A549 (cell line): ENCODE measurements around the gene SLC27A2. TPM values are rescaled to one million over a fixed set of nuclear protein-coding genes. Genes with fewer than 3 reads are reported as not detected.
"Not testable (repeated sequence)": the region's sequence is repeated elsewhere in the genome, so short reads cannot be mapped to it uniquely, and the experiment has no call there.

Source experiments
- ATAC-seq, 2 experiments: fragments of 200-7000 bp in 1 of 2; fragments of >200 bp in 1 of 2; cut with Nextera tagmentation in 1 of 2; cut with Tn5 transposase in 1 of 2; 3 replicates each; pipeline versions ENCODE4 v1.8.0 to v1.9.1; 2018 to 2020; ENCODE audit warnings: mild to moderate bottlenecking in 1 of 2, moderate library complexity in 1 of 2
- CTCF ChIA-PET: fragments of 300-600 bp; sonication (Branson Sonifier 250); formaldehyde crosslinking; extraction: SDS; loops from one replicate; lab custom pipeline; 2021; ENCODE audit warnings: antibody characterized with exemption, inconsistent platforms; lab: Yijun Ruan, JAX
- POLR2A ChIA-PET: fragments of 350-600 bp; formaldehyde crosslinking; extraction: SDS; loops from one replicate; lab custom pipeline; 2021; ENCODE audit warnings: antibody characterized with exemption, inconsistent platforms; lab: Yijun Ruan, JAX
- DNase-seq, 2 experiments: peaks; one replicate each; pipeline versions ENCODE4 v3.0.0 to v3.0.0-alpha.2; 2011 to 2016; ENCODE audit warnings: low read depth in 1 of 2, low spot score in 1 of 2
- FAIRE-seq: peaks from 2 replicates; lab custom pipeline; 2011; peaks lifted over from hg19 to GRCh38; lab: Jason Lieb, UNC
- H3K27ac ChIP-seq, 2 experiments: fragments of >200 bp; sonication (Bioruptor Twin); formaldehyde crosslinking; 3 replicates each; pipeline ENCODE4 v1.5.1; 2016 to 2017
- H3K4me1 ChIP-seq: fragments of >200 bp; sonication (Bioruptor Twin); formaldehyde crosslinking; 3 replicates; pipeline ENCODE4 v1.6.1; 2016
- H3K4me2 ChIP-seq: fragments of >200 bp; sonication (Bioruptor Twin); formaldehyde crosslinking; 3 replicates; pipeline ENCODE4 v1.6.1; 2016
- H3K4me3 ChIP-seq: fragments of >200 bp; sonication (Bioruptor Twin); formaldehyde crosslinking; 3 replicates; pipeline ENCODE4 v1.5.1; 2016
- H3K9me3 ChIP-seq: fragments of >200 bp; sonication (Bioruptor Twin); formaldehyde crosslinking; 3 replicates; pipeline ENCODE4 v1.6.1; 2016
- CBX2 ChIP-seq: fragments of 200-600 bp; sonication (generic); IDR thresholded peaks from 2 replicates; pipeline ENCODE4 v1.6.1; 2016; ENCODE audit warnings: low read depth, mild to moderate bottlenecking, borderline replicate concordance
- FOSB ChIP-seq: fragments of 250-450 bp; sonication (Bioruptor Pico); IDR thresholded peaks from 2 replicates; pipeline ENCODE4 v1.5.0; 2020; ENCODE audit warnings: mild to moderate bottlenecking, moderate library complexity
- FOSL2 ChIP-seq, 2 experiments: fragments of 450-650 bp in 1 of 2; fragments of >200 bp in 1 of 2; sonication (Bioruptor Twin) in 1 of 2; formaldehyde crosslinking; IDR thresholded peaks; 2 replicates each; pipeline versions ENCODE4 v1.5.0 to v1.6.1; 2016 to 2020; ENCODE audit warnings: mild to moderate bottlenecking in 1 of 2, moderate library complexity in 1 of 2
- GATA3 ChIP-seq: IDR thresholded peaks from 2 replicates; pipeline ENCODE4 v1.6.1; 2012; ENCODE audit warnings: borderline replicate concordance
- HEYL ChIP-seq: fragments of 250-450 bp; sonication (Bioruptor Pico); IDR thresholded peaks from 2 replicates; pipeline ENCODE4 v1.8.0; 2021; ENCODE audit warnings: mild to moderate bottlenecking, moderate library complexity
- HOXB5 ChIP-seq: fragments of 250-450 bp; sonication (Bioruptor Pico); IDR thresholded peaks from 2 replicates; pipeline ENCODE4 v1.5.0; 2020; ENCODE audit warnings: mild to moderate bottlenecking, moderate library complexity
- KDM5A ChIP-seq: fragments of 200-600 bp; sonication (generic); IDR thresholded peaks from 2 replicates; pipeline ENCODE4 v1.6.1; 2016; ENCODE audit warnings: antibody characterized with exemption, mild to moderate bottlenecking
- MAFK ChIP-seq: fragments of 450-650 bp; IDR thresholded peaks from 2 replicates; pipeline ENCODE4 v1.6.1; 2014; ENCODE audit not compliant: partially characterized antibody
- MAX ChIP-seq: IDR thresholded peaks from 2 replicates; pipeline ENCODE4 v1.6.1; 2012
- POLR2A ChIP-seq: IDR thresholded peaks from 2 replicates; pipeline ENCODE4 v1.6.1; 2012; ENCODE audit warnings: mild to moderate bottlenecking, low read length
- RARB ChIP-seq: fragments of 250-450 bp; sonication (Bioruptor Pico); IDR thresholded peaks from 2 replicates; pipeline ENCODE4 v1.8.0; 2021; ENCODE audit warnings: mild to moderate bottlenecking, moderate library complexity
- RCOR1 ChIP-seq: fragments of 150-350 bp; IDR thresholded peaks from 2 replicates; pipeline ENCODE4 v1.6.1; 2014; ENCODE audit warnings: antibody characterized with exemption, low read length, low read depth
- REST ChIP-seq: fragments of 200-600 bp; sonication (generic); IDR thresholded peaks from 2 replicates; pipeline ENCODE4 v1.6.1; 2016; ENCODE audit warnings: antibody characterized with exemption, mild to moderate bottlenecking, moderate library complexity
- SMC3 ChIP-seq: fragments of >200 bp; sonication (Bioruptor Twin); formaldehyde crosslinking; IDR thresholded peaks from 3 replicates; pipeline ENCODE4 v1.6.1; 2018; ENCODE audit warnings: inconsistent platforms
- TP53 ChIP-seq: fragments of 250-450 bp; sonication (Bioruptor Pico); IDR thresholded peaks from 2 replicates; pipeline ENCODE4 v1.5.0; 2021; ENCODE audit warnings: mild to moderate bottlenecking, moderate library complexity
- USF2 ChIP-seq: fragments of 450-650 bp; IDR thresholded peaks from 2 replicates; pipeline ENCODE4 v1.6.1; 2014; ENCODE audit warnings: antibody characterized with exemption
- WGBS: methylation state at CpG from one replicate; pipeline ENCODE4 v1.1.6; 2017; ENCODE audit errors: missing lambda C conversion rate; 5-methylcytosine and 5-hydroxymethylcytosine counted together
- polyA plus RNA-seq, 4 experiments: library from polyadenylated mRNA; depleted of rRNA in 3 of 4; stranded (reverse); fragments of >200 nt; fragmentation: RNase III in 1 of 4; extraction: RNeasy Plus Mini Kit Qiagen cat#74134 plus additional on column Dnase treatment in 1 of 4; gene quantifications; 2 replicates in 3 of 4; 3 replicates in 1 of 4; pipeline ENCODE4 v1.2.3, GENCODE V29; 2011 to 2017

Gene SLC27A2
- polyA plus RNA-seq, 2 of the 4 experiments (the other 2 are of a cell fraction): 36.0 to 44.1 TPM

DNA sequence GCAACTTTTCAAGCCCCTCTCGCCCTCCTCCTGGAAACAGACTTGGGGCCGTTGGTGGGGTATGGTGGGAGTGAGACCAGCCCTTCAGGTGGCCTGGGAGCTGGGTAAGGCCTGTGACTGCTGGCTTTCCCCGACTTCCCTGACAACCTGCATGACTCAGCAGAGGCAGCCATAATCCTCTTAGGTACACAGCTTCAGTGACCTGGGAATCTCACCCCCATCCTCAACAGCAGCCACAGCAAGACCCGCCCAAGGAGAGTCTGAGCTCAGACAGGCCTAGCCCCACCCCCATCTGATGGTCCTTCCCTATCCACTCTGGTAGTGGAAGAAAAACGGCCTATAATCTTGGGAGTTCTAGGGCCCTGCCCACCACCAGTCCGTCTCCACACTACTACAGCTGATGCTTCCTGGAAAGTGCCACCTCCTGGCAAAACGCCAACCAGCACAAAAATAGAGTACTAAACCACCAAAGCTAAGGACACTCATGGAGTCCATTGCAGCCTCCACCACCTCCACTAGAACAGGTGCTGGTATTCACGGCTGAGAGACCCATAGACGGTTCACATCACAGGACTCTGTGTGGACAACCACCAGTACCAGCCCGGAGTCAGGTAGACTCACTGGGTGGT is 13.1 kb upstream of the SLC27A2 start:
- H3K27ac ChIP-seq: peak overlapping the region; percentile 88 to 92
- CTCF ChIA-PET: interaction anchor here (0.6 to 10.7 kb wide), 7 partner anchors 14 to 165 kb away, joined by 3 to 87 read pairs (median 6); partner anchors contain the start of gene SLC27A2
- peak overlapping the region; percentile 14; the same call in 2 of the 3 replicates for H3K4me2 ChIP-seq
- H3K4me1 ChIP-seq: peaks cover 57% of the 10 kb centered on the region
- no peak for TF ChIP-seq MAX
- peak; percentile 47 for TF ChIP-seq MAFK
- TF ChIP-seq FOSB (CRISPR knock-in tag): no peak
- TF ChIP-seq, all 56 proteins: peak for 1
- ATAC-seq (no peak), DNase-seq (peak in 1 of 2 experiments; percentile 49), FAIRE-seq (no peak)
- POLR2A ChIA-PET: no interaction called here
- WGBS: 77% methylated on average over 10 of the region's 10 CpGs
- Histone ChIP-seq H3K4me3 (no peak overlapping the region), H3K9me3 (peaks cover 9% of the 10 kb centered on the region; the same call in 2 of the 3 replicates)

GRCh38 chr15:50172360-50172895 is 9.6 kb upstream of the SLC27A2 start:
- H3K4me3 ChIP-seq, ATAC-seq, FAIRE-seq, H3K4me2 ChIP-seq, H3K9me3 ChIP-seq, CTCF ChIA-PET, DNase-seq, POLR2A ChIA-PET: not testable (repeated sequence)
- WGBS: 90% methylated on average over 17 of the region's 35 CpGs
- H3K27ac ChIP-seq: peak overlapping the region in 1 of 2 experiments; percentile 23; a peak in 1 of 6 replicates
- peaks cover 25% of the 10 kb centered on the region for H3K4me1 ChIP-seq

DNA sequence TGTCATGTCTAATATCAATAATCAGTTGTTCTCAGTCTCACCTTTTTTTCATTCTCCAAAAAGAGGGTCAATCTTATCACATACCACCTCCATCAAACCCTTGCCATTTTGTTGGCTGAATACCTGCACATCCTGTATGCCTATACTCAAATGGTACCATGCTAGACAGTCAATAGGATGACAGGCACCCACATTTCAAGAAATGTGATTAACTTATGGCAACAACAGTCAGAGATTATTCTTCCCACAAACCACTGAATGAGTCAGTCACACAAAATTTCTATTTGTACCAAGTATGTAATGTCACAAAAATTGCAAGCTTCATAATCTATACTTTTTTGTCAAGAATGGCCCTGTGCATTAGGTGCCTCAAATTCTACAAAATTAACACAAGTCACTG is 5.1 kb upstream of the SLC27A2 start:
- TF ChIP-seq RCOR1 (no peak), POLR2A (no peak)
- CTCF ChIA-PET: interaction anchor here (0.9 to 1.3 kb wide), 2 partner anchors 62 to 64 kb away, joined by 3 read pairs; no protein-coding TSS in a partner anchor
- no peaks in the 10 kb centered on the region for H3K9me3 ChIP-seq
- H3K4me1 ChIP-seq: peaks cover 5% of the 10 kb centered on the region; the same call in 2 of the 3 replicates
- DNase-seq: no peak
- H3K4me3 ChIP-seq: no peak overlapping the region
- ATAC-seq: no peak
- H3K27ac ChIP-seq: no peak overlapping the region
- no peak overlapping the region for H3K4me2 ChIP-seq
- no peak for FAIRE-seq
- POLR2A ChIA-PET: no interaction called here

DNA sequence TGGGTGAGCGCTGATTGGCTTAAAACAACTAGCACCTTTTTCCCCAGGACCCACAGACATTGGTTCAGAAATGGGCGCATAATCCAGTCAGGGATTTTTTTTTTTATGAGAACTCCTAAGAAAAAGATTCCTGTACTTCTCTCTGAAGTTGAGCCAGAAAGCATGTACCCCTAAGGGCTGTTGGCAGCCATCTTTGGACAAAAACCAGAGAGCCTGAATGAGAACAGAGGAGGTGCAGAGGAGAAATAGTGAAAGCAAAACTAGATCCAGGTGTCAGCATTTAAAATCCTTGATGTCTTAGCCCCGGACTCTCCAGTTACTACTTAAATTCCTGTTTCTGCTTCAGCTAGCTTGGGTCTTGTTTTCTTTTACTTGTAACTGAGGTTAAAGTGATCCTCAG is 1.9 kb upstream of the SLC27A2 start:
- POLR2A ChIA-PET: no interaction called here

More for the DNA sequence above, 1.9 kb upstream of the SLC27A2 start:
- peak overlapping the region in 1 of 2 experiments; percentile 13; a peak in 1 of 6 replicates for H3K27ac ChIP-seq
- FAIRE-seq (no peak), DNase-seq (no peak), ATAC-seq (no peak)
- no peak overlapping the region for H3K4me2 ChIP-seq
- H3K4me3 ChIP-seq: no peak overlapping the region
- WGBS: 95% methylated on average over 3 of the region's 3 CpGs
- no peaks in the 10 kb centered on the region for H3K9me3 ChIP-seq
- H3K4me1 ChIP-seq: peaks cover 25% of the 10 kb centered on the region; the same call in 2 of the 3 replicates
- TF ChIP-seq HOXB5 (CRISPR knock-in tag) (no peak), MAFK (no peak), CBX2 (no peak), HEYL (CRISPR knock-in tag) (no peak), TP53 (CRISPR knock-in tag) (no peak), USF2 (no peak), RARB (CRISPR knock-in tag) (no peak), FOSL2 (IDR thresholded peaks at IDR 0.05) (no peak), FOSL2 (CRISPR knock-in tag; IDR thresholded peaks at IDR 0.05) (no peak), SMC3 (no peak), GATA3 (no peak), REST (no peak), KDM5A (no peak)
- CTCF ChIA-PET: interaction anchor here (1.1 to 10.0 kb wide), 6 partner anchors 12 to 163 kb away, joined by 3 to 87 read pairs (median 36); no protein-coding TSS in a partner anchor
